ENCODE measurements around the gene PI4K2A. TPM values are rescaled to one million over a fixed set of nuclear protein-coding genes. Genes with fewer than 3 reads are reported as not detected.
A peak's percentile ranks its signal among the peaks of the same experiment; 100 is the strongest.

The PI4K2A gene
- polyA plus RNA-seq, 3 donors from 2014 or later: 12.6 to 19.6 (median 17.6) TPM

DNA sequence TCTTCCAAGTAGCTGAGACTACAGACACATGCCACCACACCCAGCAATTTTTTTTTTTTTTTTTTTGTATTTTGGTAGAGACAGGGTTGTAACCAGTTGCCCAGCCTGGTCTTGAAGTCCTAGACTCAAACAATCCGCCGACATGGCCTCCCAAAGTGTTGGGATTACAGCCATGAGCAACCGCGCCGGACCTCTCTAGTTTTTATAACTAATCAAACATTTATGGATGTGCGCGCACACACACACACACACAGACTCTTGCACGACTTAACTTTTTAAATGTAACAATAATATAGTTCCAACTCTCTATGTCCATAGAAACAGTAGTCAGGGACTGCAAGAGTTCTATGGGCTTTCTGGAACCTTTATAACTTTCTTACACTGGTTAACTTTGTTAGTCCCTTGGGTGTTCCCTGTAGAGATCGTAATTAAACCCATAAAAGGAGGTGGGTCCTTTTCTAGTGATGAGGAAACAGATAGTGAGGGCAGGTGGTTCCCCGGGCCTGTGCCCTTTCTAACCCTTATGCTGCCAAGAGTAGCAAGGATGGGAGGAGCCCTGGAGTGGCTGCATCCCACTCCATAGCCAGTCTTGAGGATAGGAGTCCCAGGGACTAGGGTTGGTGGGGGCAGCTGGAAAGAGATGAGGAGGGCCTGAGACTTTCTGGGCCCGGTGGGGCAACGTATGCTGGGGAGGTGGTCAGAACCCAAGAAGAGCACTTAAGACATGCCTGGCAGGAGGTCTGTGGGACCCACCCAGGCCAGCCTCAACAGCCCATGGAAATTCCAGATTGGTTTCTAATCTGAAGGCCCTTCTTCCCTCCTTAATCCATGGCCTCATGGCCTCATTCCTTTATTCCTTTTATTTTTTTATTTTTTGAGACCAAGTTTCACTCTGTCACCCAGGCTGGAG, 81.7 kb downstream of the PI4K2A start:
- Mint-ChIP-seq H3K9me3 (no peaks in the 10 kb centered on the region), H3K36me3 (no peaks in the 10 kb centered on the region), H3K27me3 (ENCODE audit: low read depth in 3 of 3) (peaks cover 0 to 10% (median 7%) of the 10 kb centered on the region in 3 donors), H3K27ac (peak overlapping the region in 1 of 6 donors; percentile 14), H3K4me3 (no peak overlapping the region), H3K4me1 (no peaks in the 10 kb centered on the region)
- no peak for DNase-seq

DNA sequence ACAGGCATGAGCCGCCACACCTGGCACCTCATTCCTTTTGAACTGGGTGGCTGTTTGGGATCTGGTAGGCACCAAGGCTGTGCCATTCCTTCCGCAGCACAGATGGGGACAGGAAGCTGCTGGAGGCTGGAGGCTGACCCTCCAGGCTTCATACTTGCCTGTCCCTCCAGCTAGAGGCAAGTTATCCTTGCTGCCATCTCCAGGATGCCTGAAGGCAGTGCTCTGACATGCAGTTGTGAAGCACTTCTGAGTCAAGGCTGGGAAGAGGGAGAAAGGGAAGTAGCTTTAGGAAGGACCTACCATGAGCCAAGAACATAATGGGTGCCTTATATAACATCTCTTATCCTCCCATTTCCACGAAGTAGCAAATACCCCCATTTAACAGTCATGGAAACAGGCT, 82.5 kb downstream of the PI4K2A start:
- Mint-ChIP-seq H3K4me3 (no peak overlapping the region), H3K27me3 (ENCODE audit: low read depth in 3 of 3) (peaks cover 0 to 8% (median 7%) of the 10 kb centered on the region in 3 donors)
- no peak for DNase-seq

DNA sequence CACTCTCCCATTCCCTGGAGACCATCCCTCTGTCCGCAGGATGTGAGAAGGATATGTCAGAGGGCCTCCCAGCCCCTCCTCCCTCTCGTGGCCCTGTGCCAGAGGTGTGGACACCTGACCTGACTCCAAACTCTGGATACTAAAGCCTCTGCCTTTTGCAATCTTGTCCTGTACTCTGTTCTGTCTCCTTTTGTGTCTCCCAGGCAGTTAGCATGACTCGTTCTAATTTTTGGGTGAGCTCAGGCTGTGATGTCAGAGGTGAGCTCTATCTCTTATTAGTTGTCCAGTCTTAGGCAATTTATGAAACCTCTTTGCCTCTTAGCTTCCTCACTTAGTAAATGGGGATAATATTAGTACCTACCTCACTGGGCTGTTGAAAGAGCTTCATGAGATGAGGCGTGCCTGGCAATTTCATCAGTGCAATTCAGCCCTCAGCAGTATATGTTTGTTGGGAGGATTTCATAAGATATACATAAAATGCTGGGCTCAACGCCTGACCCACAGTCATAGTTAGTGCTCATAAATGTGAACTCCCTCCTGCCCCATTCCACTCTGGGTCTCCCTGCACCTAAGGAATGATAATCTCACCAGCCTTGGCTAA, 84.0 kb downstream of the PI4K2A start:
- no peak for DNase-seq
- H3K27me3 Mint-ChIP-seq (ENCODE audit: low read depth in 3 of 3): peaks cover 0 to 10% (median 7%) of the 10 kb centered on the region in 3 donors
- no peaks in the 10 kb centered on the region for H3K36me3 Mint-ChIP-seq
- H3K27ac Mint-ChIP-seq: no peak overlapping the region
- no peak overlapping the region for H3K4me3 Mint-ChIP-seq
- no peaks in the 10 kb centered on the region for H3K4me1 Mint-ChIP-seq
- H3K9me3 Mint-ChIP-seq: no peaks in the 10 kb centered on the region

More for the DNA sequence above, 82.5 kb downstream of the PI4K2A start:
- no peaks in the 10 kb centered on the region for H3K4me1 Mint-ChIP-seq
- no peaks in the 10 kb centered on the region for H3K9me3 Mint-ChIP-seq
- H3K27ac Mint-ChIP-seq: no peak overlapping the region
- no peaks in the 10 kb centered on the region for H3K36me3 Mint-ChIP-seq

Other genes with a start within 250 kb of the PI4K2A start
- gene RRP12, start 239.3 kb upstream of the PI4K2A start, polyA plus RNA-seq: 1 to 10 TPM; 4.6 to 8.5 (median 7.0) TPM
- gene PGAM1, start 214.5 kb upstream of the PI4K2A start, polyA plus RNA-seq: 100 to 1,000 TPM; 315 to 415 (median 316) TPM
- gene EXOSC1, start 194.7 kb upstream of the PI4K2A start, polyA plus RNA-seq: 10 to 100 TPM; 60.3 to 96.0 (median 66.8) TPM
- gene ZDHHC16, start 194.5 kb upstream of the PI4K2A start, polyA plus RNA-seq: 10 to 100 TPM; 19.9 to 38.5 (median 27.1) TPM
- gene MMS19, start 142.2 kb upstream of the PI4K2A start, polyA plus RNA-seq: 10 to 100 TPM; 21.8 to 32.0 (median 29.6) TPM
- 1 to 10 TPM; 1.7 to 3.2 (median 2.9) TPM for gene UBTD1, start 141.7 kb upstream of the PI4K2A start, polyA plus RNA-seq
- not detected for gene ANKRD2, start 67.9 kb upstream of the PI4K2A start, polyA plus RNA-seq
- not detected for gene HOGA1, start 56.3 kb upstream of the PI4K2A start, polyA plus RNA-seq
- not detected for gene C10orf62, start 51.0 kb upstream of the PI4K2A start, polyA plus RNA-seq
- gene MORN4, start 7.2 kb upstream of the PI4K2A start, polyA plus RNA-seq: 1 to 10 TPM in 2 of 3 donors, under 1 TPM in 1; 0.80 to 6.1 (median 1.1) TPM
- 10 to 100 TPM in 1 of 3 donors, 1 to 10 TPM in 2; 3.0 to 14.1 (median 4.4) TPM for gene AVPI1, start 46.6 kb downstream of the PI4K2A start, polyA plus RNA-seq
- 1 to 10 TPM in 1 of 3 donors, under 1 TPM in 1, not detected in 1; 0.19 to 1.0 TPM for gene MARVELD1, start 73.1 kb downstream of the PI4K2A start, polyA plus RNA-seq
- 10 to 100 TPM; 20.0 to 31.8 (median 26.1) TPM for gene ZFYVE27, start 96.5 kb downstream of the PI4K2A start, polyA plus RNA-seq
- gene SFRP5, start 131.3 kb downstream of the PI4K2A start, polyA plus RNA-seq: not detected
- gene GOLGA7B, start 209.2 kb downstream of the PI4K2A start, polyA plus RNA-seq: under 1 TPM; 0.09 to 0.27 (median 0.17) TPM